GM12872 (cell line): ENCODE data around the gene OR2AT4.

Source experiments
- TF ChIP-seq, protein P1 (sequence below): IDR thresholded peaks from 3 replicates; pipeline ENCODE4 v1.5.1; 2011; ENCODE audit warnings: low read depth, mild to moderate bottlenecking, low read length, moderate library complexity; ENCODE audit not compliant: insufficient read depth

The OR2AT4 gene

DNA sequence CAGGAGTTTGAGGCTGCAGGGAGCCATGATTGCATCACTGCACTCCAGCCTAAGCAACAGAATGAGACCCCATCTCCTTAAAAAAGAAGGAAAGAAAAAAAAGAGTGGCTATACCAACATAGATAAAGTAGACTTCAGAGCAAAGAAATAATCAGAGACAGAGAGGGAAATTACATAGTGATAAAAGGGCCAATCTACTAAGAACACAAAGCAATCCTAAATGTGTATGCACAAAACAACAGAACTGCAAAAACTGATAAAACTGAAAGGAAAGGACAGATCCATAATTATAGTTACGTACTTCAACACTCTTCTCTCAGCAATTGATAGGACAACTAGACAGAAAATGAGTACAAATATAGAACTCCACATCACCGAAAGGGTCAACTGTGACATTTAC lies 17.8 kb upstream of the OR2AT4 start:
- TF ChIP-seq, protein P1, sequence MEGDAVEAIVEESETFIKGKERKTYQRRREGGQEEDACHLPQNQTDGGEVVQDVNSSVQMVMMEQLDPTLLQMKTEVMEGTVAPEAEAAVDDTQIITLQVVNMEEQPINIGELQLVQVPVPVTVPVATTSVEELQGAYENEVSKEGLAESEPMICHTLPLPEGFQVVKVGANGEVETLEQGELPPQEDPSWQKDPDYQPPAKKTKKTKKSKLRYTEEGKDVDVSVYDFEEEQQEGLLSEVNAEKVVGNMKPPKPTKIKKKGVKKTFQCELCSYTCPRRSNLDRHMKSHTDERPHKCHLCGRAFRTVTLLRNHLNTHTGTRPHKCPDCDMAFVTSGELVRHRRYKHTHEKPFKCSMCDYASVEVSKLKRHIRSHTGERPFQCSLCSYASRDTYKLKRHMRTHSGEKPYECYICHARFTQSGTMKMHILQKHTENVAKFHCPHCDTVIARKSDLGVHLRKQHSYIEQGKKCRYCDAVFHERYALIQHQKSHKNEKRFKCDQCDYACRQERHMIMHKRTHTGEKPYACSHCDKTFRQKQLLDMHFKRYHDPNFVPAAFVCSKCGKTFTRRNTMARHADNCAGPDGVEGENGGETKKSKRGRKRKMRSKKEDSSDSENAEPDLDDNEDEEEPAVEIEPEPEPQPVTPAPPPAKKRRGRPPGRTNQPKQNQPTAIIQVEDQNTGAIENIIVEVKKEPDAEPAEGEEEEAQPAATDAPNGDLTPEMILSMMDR = no peak

DNA sequence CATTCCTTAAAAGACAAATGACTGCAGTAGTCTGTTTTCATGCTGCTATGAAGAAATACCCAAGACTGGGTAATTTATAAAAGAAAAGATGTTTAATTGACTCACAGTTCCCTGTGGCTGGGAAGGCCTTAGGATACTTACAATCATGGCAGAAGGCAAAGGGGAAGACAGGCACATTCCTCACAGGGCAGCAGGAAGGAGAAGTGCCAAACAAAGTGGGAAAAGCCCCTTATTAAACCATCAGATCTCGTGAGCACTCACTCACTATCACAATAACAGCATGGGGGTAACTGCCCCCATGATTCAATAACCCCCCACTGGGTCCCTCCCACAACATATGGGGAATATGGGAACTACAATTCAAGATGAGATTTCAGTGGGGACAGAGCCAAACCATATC lies 16.4 kb upstream of the OR2AT4 start:
- TF ChIP-seq, protein P1 = no peak

DNA sequence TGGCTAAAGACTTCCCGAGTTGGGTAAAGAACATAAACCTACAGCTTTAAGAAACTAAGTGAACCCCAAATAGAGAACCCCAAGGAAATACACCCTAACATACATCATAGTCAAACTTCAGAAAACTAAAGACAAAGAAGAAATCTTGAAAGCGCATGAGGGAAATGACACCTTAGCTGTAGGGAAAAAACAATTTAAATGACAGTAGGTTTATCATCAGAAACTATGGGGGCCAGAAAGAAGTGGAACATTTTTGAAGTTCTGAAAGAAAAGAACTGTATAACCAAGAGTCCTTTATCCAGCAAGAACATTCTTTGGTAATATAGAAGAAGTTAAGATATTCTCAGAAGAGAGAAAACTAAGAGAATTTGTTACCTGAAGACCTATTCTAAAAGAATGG lies 15.5 kb upstream of the OR2AT4 start:
- TF ChIP-seq, protein P1 = no peak

DNA sequence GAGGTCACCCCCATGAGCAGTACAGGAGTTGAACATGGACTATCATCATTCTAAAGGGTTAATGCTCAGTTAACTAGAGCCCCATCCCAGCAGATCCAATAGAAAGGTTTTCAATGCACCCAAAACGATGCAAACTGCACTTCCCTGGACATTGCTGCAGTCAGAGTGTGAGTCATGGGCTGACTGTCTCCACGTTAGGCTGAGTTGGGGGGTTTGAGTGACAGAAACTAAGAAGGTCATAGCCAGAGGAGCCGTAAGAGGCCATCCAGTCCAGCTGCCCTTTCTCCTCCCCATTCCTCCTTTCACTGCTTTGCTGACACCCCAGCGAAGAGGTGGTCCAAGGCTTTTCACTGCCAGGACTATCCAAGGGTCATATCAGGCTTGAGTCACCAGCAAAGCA lies 10.5 kb upstream of the OR2AT4 start:
- TF ChIP-seq, protein P1 = no peak

DNA sequence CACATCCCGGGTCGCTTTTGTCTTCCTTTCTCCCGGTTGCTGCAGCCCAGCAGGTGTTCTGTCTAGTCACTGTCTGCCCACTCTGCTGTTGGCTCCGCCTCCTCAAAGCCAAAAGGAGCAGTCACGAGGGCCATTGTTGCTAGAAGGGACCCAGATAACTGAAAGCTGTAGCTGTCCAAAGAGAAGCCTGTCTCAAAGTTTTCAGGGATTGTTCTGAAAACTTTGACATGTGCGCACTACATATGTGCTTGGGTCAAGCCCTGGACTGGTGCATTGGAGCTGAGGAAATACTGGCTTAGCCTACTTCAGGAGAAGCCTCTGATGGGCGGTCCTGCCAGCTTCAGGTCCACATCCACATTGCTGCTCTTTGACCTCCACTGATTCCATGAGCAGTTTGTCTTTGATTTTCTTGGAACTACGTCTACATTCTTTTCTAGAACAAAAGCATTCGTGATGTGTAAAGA lies 8.8 kb upstream of the OR2AT4 start:
- TF ChIP-seq, protein P1 = no peak

DNA sequence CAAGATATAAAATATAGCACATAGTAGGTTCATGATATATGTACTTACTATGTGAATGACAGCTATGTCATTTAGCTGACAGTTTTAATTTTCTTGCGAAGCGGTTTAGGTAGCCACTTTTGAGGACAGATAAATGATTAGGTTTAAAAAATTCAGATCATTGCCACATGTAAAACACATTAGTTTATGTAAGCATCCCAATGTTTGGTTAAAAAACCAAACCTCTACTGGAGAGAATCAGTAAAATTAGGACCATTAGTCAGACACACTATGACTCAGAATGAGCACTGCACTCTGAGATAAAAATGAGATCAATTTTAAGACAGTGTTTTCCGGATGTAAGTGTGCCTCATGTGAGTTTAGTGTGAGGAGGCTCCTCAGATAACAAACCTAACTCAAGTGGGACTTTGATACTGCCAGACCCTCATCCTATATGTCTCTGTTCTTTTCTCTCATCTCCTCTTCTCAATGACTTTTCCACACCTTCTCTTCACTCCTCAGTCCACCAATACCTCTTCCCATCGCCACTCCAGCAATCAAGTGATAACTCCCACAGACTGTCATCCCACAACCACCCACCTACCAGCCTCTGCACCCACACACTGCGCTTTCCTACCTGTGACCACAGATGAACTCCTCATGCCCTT lies 6.8 kb upstream of the OR2AT4 start:
- TF ChIP-seq, protein P1 = no peak

DNA sequence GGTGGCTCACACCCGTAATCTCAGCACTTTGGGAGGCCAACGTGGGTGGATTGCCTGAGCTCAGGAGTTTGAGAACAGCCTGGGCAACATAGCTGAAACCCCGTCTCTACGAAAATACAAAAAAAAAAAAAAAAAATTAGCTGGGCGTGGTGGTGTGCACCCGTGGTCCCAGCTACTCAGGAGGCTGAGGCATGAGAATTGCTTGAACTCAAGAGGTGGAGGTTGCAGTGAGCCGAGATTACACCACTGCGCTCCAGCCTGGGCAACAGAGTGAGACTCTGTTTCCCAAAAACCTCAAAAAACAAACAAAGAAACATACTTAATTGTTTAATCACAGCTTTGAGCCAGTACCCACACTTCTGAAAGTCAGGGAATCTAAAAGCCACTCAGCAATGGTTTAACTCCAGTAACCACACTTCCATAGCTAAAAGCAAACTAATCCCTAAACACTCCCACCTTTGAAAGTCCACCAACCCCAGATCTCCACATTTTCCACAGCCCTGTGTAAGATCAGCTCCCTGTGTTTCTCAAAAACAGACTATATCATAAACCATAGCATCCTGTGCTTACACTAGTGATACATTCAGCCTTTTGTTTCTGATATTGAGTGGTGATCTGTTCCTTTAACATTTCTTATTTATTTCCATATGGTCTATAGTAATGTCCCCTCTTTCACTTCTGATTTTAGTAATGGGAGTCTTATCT lies 4.9 kb upstream of the OR2AT4 start:
- TF ChIP-seq, protein P1 = no peak
